M059J (cell line): ENCODE results near the gene ONECUT3. TPM values are rescaled to one million over a fixed set of nuclear protein-coding genes. Genes with fewer than 3 reads are reported as not detected.

ENCODE experiments used
- DNase-seq: peaks from one replicate; pipeline ENCODE4 v3.0.0-alpha.2; 2012; ENCODE audit warnings: low read depth
- total RNA-seq: library from RNA; depleted of rRNA; stranded (reverse); fragments of >200 nt; shearing (Covaris generic); gene quantifications from 2 replicates; pipeline ENCODE4 v1.2.3, GENCODE V29; 2014

ONECUT3 gene
- total RNA-seq, 1 experiment from 2014 or later, result not detected

DNA sequence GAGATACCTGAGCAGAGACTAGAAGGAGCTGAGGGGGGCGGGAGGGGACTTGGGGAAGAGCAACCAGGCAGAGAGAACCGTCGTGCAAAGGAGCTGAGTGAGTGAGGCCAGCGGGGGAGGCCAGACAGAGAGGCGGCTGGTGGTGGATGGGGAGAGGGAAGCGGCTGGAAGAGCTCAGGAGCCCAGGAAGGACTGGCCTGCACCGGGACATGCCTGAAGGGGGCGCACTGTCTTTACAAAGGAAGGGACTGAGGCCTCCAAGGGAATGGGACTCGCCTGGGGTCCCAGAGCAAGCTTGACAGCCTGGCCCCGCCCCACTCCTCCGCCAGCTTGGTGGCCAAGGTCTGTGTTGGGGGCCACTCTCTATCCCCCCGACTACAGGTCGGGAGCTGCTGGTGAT, 14.9 kb downstream of the ONECUT3 start:
- DNase-seq, result no peak

DNA sequence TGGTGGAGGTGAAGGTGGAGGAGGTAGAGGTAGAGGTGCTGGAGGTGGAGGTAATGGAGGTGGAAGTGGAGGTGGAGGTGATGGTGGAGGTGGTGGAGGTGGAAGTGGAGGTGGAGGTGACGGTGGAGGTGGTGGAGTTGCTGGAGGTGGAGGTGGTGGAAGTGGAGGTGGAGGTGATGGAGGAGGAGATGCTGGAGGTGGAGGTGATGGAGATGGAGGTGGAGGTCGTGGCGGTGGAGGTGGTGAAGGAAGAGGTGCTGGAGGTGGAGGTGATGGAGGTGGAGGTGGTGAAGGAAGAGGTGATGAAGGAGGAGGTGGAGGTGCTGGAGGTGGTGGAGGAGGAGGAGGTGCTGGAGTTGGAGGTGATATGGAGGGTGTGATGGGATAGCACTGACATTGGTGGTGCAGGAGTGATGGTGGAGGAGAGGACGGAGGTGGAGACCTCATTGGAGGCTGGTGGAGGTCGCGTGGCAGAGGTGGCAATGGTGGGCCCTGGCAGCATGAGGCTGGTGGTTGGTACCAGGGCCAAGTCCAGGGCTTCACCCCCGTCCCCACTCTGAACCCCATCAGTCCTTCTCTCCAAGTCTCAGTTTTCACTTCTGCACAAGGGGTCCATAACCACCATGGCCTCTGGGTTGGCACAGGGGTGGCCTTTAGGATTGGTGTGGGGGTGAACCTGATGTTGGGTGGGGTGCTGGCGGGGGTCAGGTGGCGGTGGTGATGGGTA, 15.8 kb downstream of the ONECUT3 start:
- DNase-seq, result no peak

DNA sequence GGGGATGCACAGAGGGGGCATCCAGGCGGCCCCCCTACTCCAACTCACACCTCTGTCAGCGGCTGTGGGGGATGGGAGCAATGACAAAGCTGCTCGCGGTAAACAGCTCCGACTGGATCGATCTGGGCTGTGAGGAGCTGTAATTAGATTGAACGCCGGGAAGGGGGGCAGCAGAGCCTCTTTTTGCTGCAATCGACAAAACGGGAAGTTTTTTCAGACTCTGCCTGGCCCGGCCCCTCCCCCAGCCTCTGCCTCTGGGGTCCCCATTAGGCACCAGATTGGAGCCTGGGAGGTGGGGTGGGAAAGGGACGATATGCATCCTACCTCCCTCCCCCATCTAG, 16.3 kb downstream of the ONECUT3 start:
- DNase-seq, result no peak

DNA sequence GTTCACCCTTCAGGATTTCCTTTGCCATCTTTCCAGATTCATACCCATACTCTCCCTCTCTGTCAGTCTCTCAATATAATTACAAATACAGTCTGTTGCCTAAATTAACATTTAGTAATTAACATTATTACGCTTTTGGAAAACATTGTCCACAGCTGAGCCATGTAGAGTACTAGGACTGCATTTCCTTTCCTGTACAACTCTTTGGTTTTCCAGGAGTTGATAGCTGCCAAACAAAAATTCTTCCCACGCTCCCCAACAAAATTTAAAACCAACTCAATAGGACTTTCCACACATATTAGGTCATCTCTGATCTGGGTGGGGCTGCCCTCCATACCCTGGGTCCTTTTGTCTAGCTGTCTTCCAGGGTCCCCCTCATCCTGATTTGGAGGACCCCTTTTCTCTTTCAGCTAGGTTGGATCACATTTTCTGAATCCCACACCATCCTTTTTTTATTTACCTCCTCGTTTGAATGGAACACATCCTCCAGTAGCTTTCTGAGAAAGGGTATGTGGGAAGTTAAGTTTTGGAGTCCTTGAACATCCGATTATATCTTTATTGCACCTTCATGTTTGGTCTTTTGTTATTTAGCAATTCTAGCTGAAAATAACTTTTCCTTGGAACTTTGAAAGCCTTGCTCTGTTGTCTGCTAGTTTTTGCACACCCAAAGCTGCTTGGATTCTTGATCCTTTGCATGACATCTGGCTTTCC, 17.7 kb downstream of the ONECUT3 start:
- no peak for DNase-seq

DNA sequence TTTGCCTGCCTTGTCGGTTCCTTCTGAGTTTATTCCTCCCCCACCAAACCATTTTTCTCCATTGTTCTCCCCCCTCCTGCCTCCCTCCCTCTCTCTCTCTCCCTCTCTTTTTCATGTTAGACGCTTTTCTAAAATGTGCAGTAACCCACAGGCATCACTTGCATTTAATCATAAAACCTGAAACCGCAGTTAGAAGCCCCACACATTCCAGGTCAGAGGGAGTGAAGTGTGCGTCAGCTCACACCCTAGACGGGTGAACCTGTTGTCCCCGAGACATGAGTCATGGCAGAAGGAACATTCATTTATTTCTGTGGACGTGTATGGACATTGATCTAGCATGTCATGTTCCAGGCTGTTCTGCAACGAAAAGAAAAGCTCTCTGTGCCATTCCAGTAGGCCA, 19.9 kb downstream of the ONECUT3 start:
- peak; percentile 94 for DNase-seq

DNA sequence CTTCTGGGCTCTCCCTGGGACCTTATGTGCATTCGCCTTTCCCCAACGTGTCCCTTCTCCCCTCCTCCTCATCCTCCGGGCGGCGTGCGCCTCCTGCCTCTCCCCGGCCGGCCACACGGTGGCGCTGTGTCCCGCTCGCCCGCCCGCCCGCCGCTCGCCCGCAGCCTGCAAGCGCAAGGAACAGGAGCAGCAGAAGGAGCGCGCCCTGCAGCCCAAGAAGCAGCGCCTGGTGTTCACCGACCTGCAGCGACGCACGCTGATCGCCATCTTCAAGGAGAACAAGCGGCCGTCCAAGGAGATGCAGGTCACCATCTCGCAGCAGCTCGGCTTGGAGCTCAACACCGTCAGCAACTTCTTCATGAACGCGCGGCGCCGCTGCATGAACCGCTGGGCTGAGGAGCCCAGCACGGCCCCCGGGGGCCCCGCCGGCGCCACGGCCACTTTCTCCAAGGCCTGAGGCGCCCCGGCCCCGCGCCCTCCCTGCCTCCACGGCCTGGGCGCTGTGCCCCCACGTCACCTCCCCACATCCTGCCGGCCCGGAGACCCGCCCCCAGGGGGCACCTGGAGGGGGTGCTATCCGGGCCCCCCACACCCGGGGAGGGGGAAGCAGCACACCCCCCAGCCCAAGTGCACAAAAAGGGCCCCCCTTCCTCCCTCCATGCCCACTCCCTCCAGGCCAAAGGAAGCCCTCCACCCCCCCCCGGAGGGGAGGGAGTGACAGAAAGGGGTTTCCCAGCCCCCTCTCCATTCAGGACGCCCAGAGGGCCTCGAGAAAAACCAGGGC, 21.9 kb downstream of the ONECUT3 start:
- no peak for DNase-seq

DNA sequence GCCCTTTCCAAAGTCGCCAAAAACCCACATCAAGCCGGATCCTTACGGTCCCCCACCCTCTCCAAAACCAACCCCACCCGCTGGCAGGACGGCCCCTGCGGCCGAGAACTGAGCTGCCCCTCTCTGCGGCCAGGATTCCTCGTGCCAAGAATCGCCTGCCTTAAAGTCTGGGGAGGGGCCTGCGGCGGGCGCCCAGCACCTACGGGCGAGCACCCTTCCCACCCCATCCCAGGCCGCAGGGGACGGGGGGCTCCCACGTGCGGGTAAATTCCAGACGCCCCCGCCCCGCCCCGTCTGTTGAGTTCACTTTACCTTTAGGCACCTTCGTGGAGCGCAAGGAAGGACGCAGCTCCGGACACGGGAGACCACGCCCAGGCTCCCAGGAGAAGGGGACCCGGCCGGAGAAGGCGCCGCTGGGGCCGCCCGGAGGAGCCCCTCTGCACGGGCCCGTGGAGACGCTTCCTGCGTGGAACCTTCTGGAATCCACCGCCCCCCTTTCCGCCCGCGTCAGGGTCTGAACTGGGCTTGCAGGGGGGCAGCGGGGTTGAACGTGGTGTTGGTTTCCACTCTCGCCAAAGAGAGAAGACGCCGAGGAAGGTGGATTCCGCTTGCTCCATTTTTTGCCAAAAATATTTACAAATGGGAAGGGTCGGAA, 22.8 kb downstream of the ONECUT3 start:
- DNase-seq, result no peak

DNA sequence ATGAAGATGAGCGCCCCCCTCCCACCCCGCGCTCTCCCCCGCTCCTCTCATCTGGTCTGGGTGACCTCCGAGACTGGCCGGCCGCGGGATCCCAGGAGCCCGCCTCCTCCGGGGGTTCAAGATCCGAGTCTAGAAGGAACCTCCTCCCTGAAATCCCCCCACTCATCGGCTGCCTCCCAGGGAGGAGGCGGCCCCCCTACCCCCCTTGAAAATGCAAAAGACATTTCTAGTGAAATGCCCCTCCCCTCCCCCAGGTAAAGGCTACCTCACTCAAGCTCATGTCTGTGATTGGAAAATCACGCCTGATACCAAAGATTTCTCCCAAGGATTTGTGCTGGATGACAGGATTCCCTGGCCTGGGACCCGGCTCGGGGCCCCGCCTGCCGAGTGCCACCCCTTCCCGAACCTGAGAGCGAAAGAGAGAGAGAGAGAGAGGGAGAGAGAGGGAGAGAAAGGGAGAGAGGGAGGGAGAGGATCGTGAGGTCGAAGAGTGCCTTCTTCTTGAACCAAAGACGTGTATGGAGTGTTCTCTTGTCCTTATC, 23.4 kb downstream of the ONECUT3 start:
- DNase-seq, result no peak

DNA sequence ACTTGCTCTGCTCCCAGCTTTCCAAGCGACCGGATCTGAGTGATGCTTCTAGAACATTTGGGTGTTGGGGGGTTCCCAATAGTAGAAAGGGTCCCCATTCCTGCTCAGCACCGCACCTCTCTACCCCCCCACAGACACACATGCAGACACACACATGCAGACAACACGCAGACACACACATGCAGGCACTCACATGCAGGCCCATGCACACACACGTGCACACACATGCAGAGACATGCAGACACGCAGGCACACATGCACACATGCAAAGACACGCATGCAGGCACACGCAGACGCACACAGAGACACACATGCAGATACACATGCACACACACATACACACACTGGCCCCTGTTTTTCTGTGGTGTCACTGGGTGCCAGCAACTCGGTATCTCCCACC, 23.8 kb downstream of the ONECUT3 start:
- DNase-seq, result no peak

DNA sequence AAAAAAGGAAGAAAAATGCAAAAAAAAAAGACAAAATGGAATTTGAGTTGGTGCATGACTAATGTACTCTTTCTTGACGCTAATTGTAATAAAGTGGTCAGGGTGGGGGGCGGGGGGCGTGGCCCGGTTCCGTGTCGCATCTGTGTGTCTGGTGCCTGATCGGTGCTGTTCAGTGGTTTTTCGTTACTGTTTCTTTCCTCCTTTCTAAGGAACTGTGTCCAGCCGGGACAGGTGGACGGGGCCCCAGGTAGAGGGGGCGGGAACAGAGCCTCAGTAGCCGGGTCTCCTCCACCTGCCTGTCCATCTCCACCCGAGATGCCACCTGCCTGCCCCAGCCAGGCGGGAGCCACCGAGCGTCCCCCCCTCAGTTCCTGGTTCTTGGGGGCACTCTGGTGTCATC, 26.3 kb downstream of the ONECUT3 start:
- DNase-seq, result no peak

DNA sequence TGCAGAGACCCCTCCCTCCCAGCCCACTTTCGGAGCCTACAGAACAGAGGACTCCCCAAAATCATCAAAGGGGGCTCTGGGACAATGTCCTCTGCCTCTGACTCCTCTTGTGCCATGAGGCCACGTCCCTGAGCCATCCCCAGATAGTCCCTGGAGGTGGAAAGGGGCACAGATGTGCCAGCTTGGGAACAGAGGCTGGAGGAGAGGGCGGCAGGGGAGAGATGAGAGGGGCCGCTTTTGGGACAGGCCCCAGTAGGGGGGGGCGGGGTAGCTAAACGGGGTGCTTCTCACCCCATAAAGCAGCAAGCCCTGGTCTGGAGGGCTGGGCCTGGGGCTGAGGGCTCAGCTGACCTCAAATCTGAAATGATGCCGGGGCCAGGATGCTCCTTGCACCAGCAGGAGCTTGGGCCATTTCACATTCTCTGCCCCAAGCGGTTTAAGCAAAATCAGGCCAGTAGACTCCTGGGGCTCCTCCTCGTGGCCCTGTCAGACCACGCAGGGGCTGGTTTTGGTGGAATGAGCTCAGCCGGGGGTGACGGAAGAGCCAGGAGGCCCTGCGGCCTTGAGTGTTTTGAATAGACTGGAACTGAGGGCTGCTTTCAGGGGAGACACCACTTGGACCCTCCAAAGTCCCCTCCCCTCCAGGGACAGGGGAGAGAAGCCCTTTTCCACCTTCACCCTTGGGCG, 27.1 kb downstream of the ONECUT3 start:
- peak; percentile 41 for DNase-seq

DNA sequence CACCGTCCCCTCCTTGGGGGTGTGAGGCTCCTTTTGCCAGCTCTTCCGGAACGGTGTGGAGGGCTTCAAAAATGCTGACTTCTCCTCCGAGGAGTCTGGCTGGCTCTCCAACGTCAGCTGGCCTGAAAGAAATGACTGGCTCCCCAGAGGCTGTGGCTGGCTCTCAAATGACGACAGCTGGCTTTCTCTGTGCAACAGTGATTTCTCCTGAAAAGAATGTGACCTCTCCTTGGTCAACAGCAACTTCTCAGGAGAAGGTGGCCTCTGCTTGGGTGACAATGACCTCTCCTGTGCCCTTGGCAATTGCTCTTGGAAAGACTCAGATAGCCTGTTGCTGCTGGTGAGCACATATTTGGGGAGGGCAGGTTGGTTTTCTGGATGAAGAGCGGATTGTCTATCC, 29.2 kb downstream of the ONECUT3 start:
- no peak for DNase-seq

DNA sequence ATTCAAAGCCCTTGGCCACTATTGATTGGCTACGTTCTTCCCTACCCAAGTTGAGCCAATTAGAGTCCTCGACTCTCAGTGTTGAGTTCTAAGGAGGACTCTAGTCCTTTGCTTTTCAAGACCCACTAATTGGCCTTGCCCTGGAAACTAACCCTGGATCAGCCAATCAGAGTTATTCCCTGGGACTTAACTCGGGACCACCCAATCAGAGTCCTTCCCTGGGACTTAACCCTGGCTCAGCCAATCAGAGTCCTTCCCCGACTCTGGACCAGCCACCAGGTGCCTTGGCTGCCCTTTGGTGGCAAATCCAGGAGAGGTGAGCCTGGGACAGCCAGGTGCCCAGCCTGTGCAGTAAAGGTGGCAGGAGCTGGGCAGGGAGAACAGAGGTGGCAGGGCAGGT, 30.0 kb downstream of the ONECUT3 start:
- no peak for DNase-seq

DNA sequence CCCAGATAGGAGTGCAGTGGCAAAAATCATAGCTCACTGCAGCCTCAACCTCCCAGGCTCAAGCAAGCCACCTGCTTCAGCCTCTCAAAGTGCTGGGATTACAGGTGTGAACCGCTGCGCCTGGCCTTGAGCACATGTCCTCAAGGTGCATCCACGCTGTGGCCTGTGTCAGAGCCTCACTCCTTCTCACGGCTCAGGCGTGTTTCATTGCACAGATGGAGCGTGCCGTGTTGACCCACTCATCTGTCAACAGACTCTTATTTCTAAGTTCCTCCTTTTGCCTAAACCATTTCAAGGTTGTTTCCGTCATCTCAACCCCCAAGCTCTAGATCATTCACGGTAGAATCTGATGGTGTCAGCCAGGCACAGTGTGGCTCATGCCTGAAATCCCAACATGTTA, 30.6 kb downstream of the ONECUT3 start:
- no peak for DNase-seq

DNA sequence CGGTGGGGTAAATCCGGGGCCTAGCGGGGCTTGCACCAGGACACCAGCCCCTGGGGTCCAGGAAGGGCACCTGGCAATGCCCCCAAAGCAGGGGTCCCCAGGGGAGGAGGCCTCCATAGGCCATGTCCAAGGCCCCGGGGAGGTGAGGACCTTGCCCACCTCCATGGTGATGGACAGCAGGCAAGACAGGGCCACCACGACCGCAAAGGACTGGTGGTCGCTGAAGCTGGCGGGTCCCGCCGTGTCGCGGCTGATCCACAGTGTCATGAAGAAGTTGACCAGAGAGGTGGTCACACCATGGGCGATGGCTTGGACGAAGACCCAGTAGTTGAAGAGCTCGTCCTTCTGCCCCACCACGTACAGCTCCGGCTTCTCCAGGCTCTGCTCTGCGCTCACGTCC, 32.0 kb downstream of the ONECUT3 start:
- no peak for DNase-seq

DNA sequence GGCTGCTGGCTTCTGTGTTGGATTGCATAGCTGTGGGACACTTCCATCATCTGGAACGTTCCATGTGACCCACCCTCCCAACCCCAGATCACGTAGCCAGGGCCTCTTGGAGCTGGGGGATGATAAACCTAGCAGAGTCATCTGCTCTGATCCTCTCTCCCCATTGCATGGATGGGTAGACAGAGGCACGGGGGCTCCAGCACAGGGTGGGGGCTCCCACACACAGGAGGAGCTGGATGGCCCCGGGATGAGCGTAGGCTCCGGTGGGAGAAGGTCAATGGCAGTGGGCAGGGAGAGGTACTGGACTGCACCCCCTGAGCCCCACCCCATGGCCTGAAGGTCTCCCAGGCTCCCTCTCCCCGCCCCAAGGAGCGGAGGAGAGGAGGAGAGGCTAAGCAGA, 33.4 kb downstream of the ONECUT3 start:
- no peak for DNase-seq

DNA sequence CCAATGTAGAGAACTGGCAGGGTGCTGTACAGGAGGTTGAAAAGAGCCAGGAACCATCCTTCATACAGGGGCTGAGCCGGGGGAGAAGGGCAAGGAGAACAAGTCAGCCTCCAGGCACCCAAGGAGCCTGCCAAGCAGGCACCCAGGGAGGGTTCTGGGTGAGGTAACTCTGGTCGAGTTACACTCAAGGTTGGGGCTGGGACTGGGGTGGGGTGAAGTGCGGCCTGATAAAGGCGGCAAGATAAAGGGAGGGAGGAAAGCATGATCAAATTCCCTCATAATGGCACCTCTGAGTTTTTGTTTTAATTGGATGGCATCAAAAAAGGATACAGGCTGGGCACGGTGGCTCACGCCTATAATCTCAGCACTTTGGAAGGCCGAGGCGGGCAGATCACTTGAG, 33.8 kb downstream of the ONECUT3 start:
- no peak for DNase-seq

DNA sequence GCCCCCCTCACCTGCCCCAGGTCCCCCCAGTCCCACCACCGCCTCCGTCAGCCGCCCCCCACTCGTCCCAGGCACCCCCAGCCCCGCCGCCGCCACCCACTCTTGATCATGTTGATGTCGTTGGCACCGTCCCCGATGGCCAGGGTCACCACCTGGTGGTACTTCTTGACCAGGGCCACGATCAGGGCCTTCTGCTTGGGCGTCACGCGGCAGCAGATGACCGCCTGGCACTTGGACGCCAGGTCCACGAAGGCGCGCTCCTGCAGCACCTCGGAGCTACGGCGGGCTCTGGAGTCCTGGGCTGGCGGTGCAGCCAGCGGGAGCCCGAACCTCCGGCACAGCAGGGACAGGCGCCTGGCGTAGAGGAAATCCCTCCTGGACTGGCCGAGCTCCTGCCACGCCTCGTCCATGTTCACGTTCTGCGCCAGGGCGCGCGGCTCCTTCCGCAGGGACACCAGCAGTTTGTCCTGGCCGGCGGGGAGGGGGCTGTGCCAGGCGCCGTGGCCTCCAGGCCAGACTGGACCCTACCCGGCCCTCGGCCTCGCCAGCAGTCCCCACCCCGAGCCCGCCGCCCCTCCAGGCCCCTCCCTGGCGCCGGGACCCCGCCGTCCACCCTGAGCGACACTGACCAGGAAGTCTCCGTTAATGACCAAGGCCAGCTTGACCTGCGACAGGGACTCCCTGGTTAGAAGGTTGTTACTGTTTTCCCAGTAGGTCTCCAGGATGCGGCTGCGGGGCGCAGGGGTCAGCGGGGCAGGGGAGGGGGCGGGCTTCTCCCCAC, 36.1 kb downstream of the ONECUT3 start:
- peak; percentile 47 for DNase-seq

DNA sequence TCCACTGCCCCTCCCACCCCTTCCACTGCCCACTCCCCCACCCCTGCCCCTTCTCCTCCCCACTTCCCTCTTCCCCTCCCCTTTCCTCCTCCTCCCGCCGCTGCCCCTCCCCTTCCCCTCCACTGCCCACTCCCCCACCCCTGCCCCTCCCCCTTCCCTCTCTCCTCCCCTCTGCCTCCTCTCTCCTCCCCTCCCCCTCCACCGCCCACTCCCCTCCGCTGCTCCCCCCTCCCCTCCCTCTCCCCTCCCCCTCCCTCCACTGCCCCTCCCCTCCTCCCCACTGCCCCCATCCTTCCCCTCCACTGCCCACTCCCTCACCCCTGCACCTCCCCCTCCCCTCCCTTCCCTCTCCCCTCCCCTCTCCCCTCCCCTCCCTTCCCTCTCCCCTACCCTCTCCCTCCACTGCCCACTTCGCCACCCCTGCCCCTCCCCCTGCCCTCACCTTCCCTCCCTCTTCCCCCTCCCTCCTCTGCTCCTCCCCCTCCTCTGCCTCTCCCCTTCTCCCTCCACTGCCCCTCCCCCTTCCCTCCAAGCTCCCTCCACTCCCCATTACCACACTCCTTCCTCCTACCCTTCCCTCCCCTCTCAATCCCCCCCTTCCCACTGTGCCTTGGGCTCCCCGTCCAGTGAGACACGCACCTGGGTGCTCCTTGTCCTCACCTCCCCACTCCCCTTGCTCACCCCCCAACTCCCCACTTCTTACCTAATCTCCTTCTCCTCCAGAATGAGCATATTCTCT, 36.9 kb downstream of the ONECUT3 start:
- no peak for DNase-seq

DNA sequence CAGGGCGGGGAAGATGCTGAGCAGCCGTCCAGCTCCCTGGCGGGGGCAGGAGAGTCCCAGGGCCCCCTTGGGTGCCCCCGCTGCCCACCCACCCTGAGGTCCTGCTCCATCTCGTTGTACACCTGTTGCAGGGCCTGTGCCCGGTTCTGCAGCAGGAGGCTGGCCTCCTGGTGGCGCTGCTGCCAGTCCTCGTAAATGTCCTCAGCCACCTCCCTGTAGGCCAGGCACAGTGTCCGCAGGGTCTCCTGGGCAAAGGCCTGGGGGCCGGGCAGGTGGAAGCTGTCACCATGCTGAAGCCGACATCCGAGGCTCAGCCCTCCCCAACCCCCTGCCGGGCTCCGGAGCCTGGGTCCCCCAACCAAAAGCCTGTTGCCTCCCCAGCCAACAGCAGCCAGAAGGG, 38.6 kb downstream of the ONECUT3 start:
- no peak for DNase-seq
